Uterus (tissue), 4 donors: ENCODE measurements around the gene ATXN7L1. TPM values are rescaled to one million over a fixed set of nuclear protein-coding genes. Genes with fewer than 3 reads are reported as not detected.

Source experiments
- DNase-seq, 2 donors: peaks; one replicate each; pipeline ENCODE4 v3.0.0-alpha.2; 2019 to 2020
- H3K27ac ChIP-seq, 2 donors: fragments of 200-600 bp; sonication (generic); 1 replicate in 1 of 2; 2 replicates in 1 of 2; pipeline ENCODE4 v1.5.1; 2016 to 2018
- H3K27me3 ChIP-seq, 2 donors: fragments of 200-600 bp; sonication (generic); one replicate each; pipeline ENCODE4 v1.5.1; 2018 to 2019; ENCODE audit warnings: control low read depth in 1 of 2
- H3K36me3 ChIP-seq, 2 donors: fragments of 200-600 bp; sonication (generic); one replicate each; pipeline ENCODE4 v1.5.1; 2019; ENCODE audit warnings: control low read depth in 1 of 2
- H3K4me1 ChIP-seq, 2 donors: fragments of 200-600 bp; sonication (generic); one replicate each; pipeline ENCODE4 v1.5.1; 2018 to 2019; ENCODE audit warnings: control low read depth in 1 of 2
- H3K4me3 ChIP-seq, 2 donors: fragments of 200-600 bp; sonication (generic); 1 replicate in 1 of 2; 2 replicates in 1 of 2; pipeline ENCODE4 v1.5.1; 2018 to 2019; ENCODE audit warnings: mild to moderate bottlenecking in 1 of 2
- H3K9me3 ChIP-seq, 2 donors: fragments of 200-600 bp; sonication (generic); one replicate each; pipeline ENCODE4 v1.5.1; 2019; ENCODE audit warnings: control low read depth in 1 of 2
- CTCF ChIP-seq, 4 experiments: fragments of 200-600 bp in 2 of 4; fragments of 450-650 bp in 2 of 4; sonication (generic) in 2 of 4; IDR thresholded peaks; one replicate each; pipeline ENCODE4 v1.5.1; 2016 to 2019; ENCODE audit warnings: antibody characterized with exemption in 4 of 4, mild to moderate bottlenecking in 2 of 4, moderate library complexity in 1 of 4
- POLR2A ChIP-seq, 2 donors: fragments of 450-650 bp; IDR thresholded peaks; one replicate each; pipeline ENCODE4 v1.6.1; 2016; ENCODE audit warnings: antibody characterized with exemption in 2 of 2, mild to moderate bottlenecking in 1 of 2, moderate library complexity in 1 of 2
- intact Hi-C: fragments of 100-400 bp; cut with DNase I; formaldehyde crosslinking; loops from one replicate; pipeline ENCODE4 v1.15.1; 2023; ENCODE audit warnings: low total_unique reads
- total RNA-seq, 4 donors: library from RNA; depleted of rRNA in 3 of 4; stranded (reverse); fragments of >200 nt in 3 of 4; gene quantifications; one replicate each; pipeline versions ENCODE4 v1.1.0 to v1.2.4, GENCODE V29; 2014 to 2023
- donor health status: DM: yes; HTN: yes; CAD: no.

Gene ATXN7L1
- total RNA-seq, 4 donors from 2014 or later: 4.4 to 22.4 (median 11.0) TPM

DNA sequence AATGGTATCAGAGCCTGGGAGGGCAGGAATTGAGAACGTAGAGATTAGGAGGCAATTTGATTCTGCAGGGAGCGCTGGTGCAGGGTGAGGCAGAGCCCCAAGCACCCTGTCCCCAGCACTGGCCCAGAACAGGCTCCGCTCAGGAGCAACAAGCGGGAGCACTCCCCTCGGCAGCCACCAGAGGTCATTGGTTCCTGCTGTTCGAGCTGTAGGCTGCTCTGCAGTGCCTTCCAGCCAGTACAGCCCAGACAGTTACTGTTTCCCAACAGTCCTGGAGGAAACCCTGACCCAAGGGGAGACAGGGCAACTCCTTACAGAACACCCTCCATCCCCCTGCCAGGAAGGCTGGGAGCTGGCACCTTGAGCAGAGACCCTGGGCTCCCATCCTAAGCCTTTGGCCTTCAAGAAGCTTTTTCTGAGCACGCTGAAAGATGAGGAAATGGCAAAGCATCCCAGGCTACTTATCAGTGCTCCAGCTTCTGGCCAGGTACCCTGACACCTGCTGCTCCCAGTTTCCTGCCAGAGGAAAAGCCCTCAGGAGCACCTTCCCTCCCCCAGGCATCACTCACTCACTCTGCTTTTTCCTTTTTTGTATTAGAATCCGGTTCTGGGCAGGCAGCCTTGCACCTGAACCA, 223.9 kb downstream of the ATXN7L1 start:
- no peak overlapping the region for H3K4me3 ChIP-seq
- intact Hi-C loops: loop anchor here (2.0 to 10.0 kb wide), 2 partner anchors 390 to 512 kb away; no protein-coding TSS in a partner anchor
- peaks cover 0 to 7% of the 10 kb centered on the region in 2 donors for H3K4me1 ChIP-seq
- no peaks in the 10 kb centered on the region for H3K27me3 ChIP-seq
- H3K27ac ChIP-seq: no peak overlapping the region
- TF ChIP-seq POLR2A (IDR thresholded peaks at IDR 0.05) (no peak), CTCF (IDR thresholded peaks at IDR 0.05) (peak; percentile 81 to 94 (median 84))
- no peaks in the 10 kb centered on the region for H3K36me3 ChIP-seq
- DNase-seq: peak; percentile 82 to 86
- H3K9me3 ChIP-seq: no peaks in the 10 kb centered on the region

- no peak overlapping the region for H3K4me3 ChIP-seq
- no peaks in the 10 kb centered on the region for H3K36me3 ChIP-seq
- no peak overlapping the region for H3K27ac ChIP-seq
- no peaks in the 10 kb centered on the region for H3K9me3 ChIP-seq
- TF ChIP-seq POLR2A (IDR thresholded peaks at IDR 0.05): no peak
- no peak for TF ChIP-seq CTCF (IDR thresholded peaks at IDR 0.05)
- peaks cover 0 to 7% of the 10 kb centered on the region in 2 donors for H3K4me1 ChIP-seq
- H3K27me3 ChIP-seq: no peaks in the 10 kb centered on the region
- DNase-seq: no peak
- intact Hi-C loops: loop anchor here (2.0 to 10.0 kb wide), 2 partner anchors 391 to 513 kb away; no protein-coding TSS in a partner anchor
These were observed 224.6 kb downstream of the ATXN7L1 start for GRCh38 chr7:105651798-105652197.

GRCh38 chr7:105650382-105650970, 225.9 kb downstream of the ATXN7L1 start:
- H3K4me3 ChIP-seq: no peak overlapping the region
- no peaks in the 10 kb centered on the region for H3K9me3 ChIP-seq
- no peak for DNase-seq
- TF ChIP-seq POLR2A (IDR thresholded peaks at IDR 0.05) (no peak), CTCF (IDR thresholded peaks at IDR 0.05) (no peak)
- H3K27me3 ChIP-seq: no peaks in the 10 kb centered on the region
- no peaks in the 10 kb centered on the region for H3K36me3 ChIP-seq
- intact Hi-C loops: loop anchor here (10.0 kb wide), 1 partner anchor 514 kb away; no protein-coding TSS in a partner anchor
- H3K4me1 ChIP-seq: peaks cover 0 to 5% of the 10 kb centered on the region in 2 donors
- H3K27ac ChIP-seq: no peak overlapping the region

DNA sequence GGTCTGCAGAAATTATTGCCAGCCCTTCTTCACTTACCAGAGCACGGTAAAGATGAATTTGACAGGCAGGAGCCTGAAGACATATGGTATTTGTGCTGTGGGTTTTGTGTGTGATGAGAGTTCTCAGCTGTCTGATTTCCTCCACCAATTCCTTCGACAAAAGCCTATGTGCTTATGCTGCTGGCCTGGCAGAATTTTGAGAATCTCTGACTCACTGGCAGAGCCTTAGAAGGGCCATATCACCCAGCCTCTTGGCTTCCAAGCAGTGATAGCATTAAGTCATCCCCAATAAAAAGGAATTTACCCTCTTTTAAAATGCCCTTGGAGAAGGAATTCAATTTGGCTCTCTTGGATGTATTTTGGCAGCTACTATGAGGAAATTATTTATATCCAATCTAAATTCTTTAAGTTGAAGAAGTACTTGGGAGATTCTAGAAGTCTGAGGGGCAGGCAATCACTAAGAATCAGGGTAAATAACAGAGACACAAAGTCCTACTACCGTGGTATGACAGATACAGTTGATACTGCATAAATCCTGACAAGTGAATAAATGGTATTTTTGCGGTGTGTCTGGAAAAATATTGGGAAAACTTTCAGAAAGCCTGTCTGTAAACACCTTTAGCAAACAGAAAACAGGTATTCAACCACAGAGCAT, 226.5 kb downstream of the ATXN7L1 start:
- no peaks in the 10 kb centered on the region for H3K36me3 ChIP-seq
- H3K4me3 ChIP-seq: no peak overlapping the region
- TF ChIP-seq POLR2A (IDR thresholded peaks at IDR 0.05) (no peak), CTCF (IDR thresholded peaks at IDR 0.05) (no peak)
- H3K4me1 ChIP-seq: no peaks in the 10 kb centered on the region
- no peaks in the 10 kb centered on the region for H3K9me3 ChIP-seq
- no peak for DNase-seq
- intact Hi-C loops: loop anchor here (10.0 kb wide), 1 partner anchor 515 kb away; no protein-coding TSS in a partner anchor
- H3K27me3 ChIP-seq: no peaks in the 10 kb centered on the region
- no peak overlapping the region for H3K27ac ChIP-seq
